GM19324 (cell line): Measurements from ENCODE around the gene ZNF611.
"Not testable (repeated sequence)": the region's sequence is repeated elsewhere in the genome, so short reads cannot be mapped to it uniquely, and the experiment has no call there.

Experiments
- ATAC-seq: cut with Tn5 transposase; IDR thresholded peaks from one replicate; pipeline ENCODE4 v1.9.1; 2021; ENCODE audit warnings: mild to moderate bottlenecking, moderate library complexity; ENCODE audit not compliant: unreplicated experiment, low FRiP score

The ZNF611 gene

DNA sequence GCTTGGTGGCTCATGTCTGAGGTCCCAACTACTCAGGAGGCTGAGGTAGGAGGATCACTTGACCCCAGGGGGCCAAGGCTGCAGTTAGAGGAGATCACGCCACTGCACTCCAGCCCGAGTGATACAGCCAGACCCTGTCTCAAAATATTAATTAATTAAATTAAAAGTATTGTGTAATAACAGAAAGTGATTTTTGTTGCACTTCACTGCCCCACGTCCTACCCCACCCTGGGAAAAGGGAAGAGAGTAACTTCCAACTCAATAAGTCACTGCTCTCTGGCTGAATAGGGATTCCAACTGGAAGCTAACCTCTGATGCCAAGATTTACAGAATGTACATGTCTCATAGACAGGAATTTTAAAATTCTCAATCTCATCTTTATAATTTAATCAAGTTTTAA lies 47.2 kb downstream of the ZNF611 start:
- no peak for ATAC-seq

DNA sequence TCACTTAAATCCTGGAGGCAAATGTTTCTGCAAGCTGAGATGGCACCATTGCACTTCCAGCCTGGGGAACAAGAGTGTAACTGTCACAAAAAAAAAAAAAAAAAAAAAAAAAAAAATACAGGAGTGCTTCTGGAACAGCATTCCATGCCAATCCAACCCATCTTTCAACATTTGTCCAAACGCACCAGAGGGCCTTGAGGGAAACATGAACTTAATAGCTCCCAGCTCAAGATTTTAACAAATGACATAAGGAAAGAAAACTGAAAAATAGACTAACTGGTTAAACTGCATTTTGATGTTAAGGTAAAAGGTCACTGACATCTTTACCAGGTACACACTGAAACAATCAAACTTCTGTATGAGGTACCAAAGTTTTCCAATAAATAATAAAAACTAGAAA lies 49.0 kb downstream of the ZNF611 start:
- ATAC-seq = no peak

GRCh38 chr19:52681216-52681615 lies 53.6 kb downstream of the ZNF611 start:
- not testable (repeated sequence) for ATAC-seq

DNA sequence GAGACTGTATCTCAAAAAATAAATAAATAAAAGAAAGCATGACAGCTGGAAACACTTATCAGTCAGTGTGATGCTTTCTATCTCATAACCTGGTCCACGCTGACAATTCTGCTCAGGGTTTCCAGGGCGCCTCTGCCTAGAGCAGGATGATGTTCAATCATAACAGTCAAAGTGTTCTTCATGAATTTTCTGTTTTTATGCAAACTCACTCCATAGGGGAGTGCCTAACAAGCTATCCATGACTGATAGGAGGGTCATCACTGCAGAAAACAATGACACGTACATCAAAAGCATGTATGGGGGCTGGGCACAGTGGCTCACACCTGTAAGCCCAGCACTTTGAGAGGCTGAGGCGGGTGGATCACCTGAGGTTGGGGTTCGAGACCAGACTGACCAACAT lies 55.2 kb downstream of the ZNF611 start:
- no peak for ATAC-seq

DNA sequence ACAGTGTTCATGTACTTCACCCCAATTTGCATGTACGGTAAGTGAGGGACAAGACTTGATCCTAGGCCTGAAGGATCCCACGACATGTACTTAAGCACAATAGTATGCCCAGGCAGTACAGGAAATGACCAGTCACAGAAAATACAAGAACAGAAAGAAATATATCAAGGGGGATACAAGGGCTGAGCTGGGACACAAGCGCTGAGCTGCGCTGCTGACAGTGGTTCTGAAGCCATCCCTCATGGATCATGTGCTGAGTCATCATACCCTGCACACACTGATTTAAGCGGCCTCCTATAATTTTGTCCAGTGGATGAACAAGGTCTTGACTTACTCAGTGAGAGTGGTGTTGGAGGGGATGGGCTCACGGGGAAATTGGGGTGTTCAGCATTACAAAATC lies 59.6 kb downstream of the ZNF611 start:
- not testable (repeated sequence) for ATAC-seq

GRCh38 chr19:52673014-52673413 lies 61.8 kb downstream of the ZNF611 start:
- no peak for ATAC-seq

DNA sequence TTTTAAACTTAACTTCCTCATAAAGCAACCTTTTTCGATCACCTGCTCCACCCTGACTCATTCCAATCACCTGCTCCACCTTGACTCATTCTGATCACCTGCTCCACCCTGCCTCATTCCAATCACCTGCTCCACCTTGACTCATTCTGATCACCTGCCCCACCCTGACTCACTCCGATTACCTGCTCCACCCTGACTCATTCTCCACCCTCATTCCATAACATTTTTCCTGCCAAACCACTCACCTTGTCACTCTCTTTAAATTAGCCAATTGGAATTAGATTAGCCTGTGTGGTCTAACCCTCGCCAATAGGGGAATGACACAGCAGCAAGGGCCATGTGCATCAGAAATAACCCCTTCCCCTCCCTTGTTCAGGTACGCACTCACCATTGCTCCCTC lies 64.8 kb downstream of the ZNF611 start:
- ATAC-seq = no peak

DNA sequence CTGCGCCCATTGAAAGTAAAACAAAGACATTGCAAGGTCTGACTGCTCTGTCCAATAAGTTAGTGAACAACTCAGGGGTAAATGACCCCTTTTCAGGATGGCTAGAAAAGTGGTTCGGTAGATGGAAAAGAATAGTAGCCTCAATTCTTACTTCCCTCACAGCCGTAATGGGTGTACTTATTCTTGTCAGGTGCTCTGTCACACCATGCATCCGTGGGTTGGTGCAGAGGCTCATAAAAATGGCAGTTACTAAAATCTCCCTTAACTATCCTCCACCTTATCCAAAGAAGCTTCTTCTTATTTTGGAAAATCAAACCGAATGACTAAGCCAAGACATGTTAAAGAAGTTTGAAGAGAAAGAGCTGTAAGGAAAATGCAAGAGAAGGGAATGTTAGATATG lies 65.3 kb downstream of the ZNF611 start:
- no peak for ATAC-seq

GRCh38 chr19:52667972-52668371 lies 66.9 kb downstream of the ZNF611 start:
- no peak for ATAC-seq

DNA sequence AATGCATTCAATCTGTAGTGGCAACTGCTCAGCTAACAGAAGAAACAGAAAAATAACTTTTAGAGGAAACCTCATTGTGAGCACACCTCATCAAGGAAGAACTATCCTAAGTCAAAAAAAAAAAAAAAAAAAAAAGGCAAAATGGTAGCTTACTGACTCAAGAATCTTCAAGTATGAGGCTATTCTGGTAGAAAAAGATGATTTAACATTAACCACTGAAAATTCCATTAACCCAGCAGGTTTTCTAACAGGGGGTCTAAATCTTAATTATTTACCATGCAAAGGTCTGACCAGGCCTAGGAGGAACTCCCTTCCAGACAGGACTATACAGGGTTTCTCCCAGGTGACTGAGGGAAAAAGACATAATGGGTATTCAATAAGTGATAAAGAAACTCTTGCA lies 68.3 kb downstream of the ZNF611 start:
- ATAC-seq = no peak

DNA sequence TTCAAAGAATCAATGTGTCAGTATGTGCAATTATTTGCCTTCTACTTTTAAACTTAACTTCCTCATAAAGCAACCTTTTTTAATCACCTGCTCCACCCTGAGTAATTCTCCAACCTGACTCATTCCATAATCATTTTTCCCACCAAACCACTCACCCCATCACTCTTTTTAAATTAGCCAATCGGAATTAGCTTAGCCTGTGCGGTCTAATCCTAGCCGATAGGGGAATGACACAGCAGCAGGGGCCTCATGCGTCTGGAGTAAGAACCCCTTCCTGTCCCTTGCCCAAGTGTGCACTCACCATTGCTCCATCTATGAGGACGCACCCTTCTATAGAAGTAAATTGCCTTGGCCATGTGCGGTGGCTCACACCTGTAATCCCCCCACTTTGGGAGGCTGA lies 69.3 kb downstream of the ZNF611 start:
- ATAC-seq = no peak

- no peak for ATAC-seq
These were observed 69.8 kb downstream of the ZNF611 start for GRCh38 chr19:52665027-52665426.

- ATAC-seq = no peak
These were observed 70.4 kb downstream of the ZNF611 start for GRCh38 chr19:52664461-52664860.

DNA sequence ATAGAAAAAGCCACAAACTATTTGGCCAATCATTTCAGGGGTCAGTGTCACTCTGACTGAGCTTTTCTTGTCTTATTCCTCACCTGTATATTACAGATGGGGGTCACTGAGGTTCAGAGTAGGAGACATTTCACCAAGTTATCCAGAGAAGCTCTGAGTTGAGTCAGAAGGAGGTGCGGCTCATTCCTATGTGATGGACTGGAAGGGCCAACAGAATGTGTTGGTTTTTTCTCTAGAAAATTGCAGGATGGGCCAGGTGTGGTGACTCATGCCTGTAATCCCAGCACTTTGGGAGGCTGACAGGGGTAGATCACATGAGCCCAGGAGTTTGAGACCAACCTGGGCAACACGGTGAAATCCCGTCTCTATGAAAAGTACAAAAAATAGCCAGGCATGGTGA lies 72.2 kb downstream of the ZNF611 start:
- no peak for ATAC-seq

DNA sequence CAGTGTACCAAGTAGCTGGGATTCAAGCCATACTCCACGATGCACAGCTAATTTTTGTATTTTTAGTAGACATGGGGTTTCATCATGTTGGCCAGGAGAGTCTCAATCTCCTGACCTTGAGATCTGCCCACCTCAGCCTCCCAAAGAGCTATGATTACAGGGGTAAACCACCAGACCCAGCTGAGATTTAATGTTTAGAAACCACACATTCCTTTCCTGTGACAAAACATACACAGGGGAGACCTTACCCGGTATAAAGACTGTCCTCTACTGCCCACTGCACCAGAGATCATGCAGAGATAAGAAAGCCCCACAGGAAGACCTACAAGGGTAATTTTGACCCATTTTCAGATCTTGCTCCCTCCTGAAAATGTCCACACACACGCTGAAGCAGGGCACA lies 73.9 kb downstream of the ZNF611 start:
- no peak for ATAC-seq

DNA sequence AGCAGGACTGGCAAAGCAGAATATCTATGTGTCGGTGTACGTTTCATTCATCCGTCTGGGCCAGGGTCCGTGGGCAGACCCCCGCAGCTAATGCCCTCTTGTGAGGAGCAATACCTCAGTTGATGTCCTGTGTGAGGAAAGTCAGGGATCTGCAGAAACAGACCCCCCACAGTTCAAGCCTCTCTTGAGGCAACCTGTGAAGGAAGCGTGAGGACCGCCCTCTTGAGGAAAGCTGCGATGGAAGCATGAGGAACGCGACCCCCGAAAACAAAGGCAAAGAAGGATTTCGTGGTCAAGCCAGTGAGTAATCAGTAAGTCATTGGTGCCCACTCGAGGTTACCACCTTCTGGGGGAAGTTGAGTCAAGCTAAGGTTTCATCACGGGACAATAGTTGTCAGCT lies 75.8 kb downstream of the ZNF611 start:
- ATAC-seq = no peak

- no peak for ATAC-seq
These were observed 76.2 kb downstream of the ZNF611 start for GRCh38 chr19:52658595-52658994.

- ATAC-seq = no peak
These were observed 81.7 kb downstream of the ZNF611 start for GRCh38 chr19:52653161-52653560.
